HG02798 (cell line): Measurements from ENCODE around the gene CST7.

Experiments used
- ATAC-seq: cut with Tn5 transposase; IDR thresholded peaks from one replicate; pipeline ENCODE4 v1.9.1; 2021; ENCODE audit warnings: mild to moderate bottlenecking; ENCODE audit not compliant: unreplicated experiment, poor library complexity

The CST7 gene

DNA sequence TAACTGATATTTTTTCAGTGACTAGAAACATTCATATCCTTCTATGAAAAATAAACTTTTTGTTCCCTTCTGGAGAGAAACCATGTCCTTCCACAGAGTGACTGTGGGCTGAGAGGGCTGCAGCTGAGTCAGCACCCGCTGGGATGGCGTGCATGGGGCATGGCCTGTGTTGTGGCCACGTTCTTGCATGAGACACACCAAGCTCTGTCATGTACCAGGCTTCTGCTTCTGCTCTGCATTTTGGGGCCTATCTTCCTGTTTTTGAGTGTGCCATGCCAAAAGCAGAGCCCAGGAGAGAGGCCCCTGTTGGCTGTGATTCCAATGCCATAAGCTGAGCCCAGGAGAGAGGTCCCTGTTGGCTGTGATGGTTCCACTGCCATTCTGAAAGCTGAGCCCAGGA is 32.7 kb downstream of the CST7 start:
- no peak for ATAC-seq

DNA sequence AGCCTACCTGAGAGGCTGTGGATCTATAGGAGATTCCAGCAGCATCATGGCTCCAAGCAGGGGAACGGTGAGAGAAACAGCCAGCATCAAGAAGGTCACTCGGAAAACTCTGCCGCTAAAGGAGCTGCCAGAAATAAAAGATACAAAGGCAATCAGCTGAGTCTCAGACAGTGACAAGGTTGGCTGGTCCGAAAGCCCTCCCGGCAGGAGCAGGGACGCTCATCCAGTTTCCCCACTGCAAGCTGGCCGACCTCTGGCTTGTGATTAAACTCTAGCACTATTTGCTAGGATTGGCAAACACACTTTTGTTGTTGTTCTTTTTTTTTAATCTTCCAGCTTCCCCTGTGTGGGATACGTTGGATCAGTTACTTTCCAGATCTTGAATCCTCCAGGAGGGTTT is 34.8 kb downstream of the CST7 start:
- ATAC-seq: no peak

DNA sequence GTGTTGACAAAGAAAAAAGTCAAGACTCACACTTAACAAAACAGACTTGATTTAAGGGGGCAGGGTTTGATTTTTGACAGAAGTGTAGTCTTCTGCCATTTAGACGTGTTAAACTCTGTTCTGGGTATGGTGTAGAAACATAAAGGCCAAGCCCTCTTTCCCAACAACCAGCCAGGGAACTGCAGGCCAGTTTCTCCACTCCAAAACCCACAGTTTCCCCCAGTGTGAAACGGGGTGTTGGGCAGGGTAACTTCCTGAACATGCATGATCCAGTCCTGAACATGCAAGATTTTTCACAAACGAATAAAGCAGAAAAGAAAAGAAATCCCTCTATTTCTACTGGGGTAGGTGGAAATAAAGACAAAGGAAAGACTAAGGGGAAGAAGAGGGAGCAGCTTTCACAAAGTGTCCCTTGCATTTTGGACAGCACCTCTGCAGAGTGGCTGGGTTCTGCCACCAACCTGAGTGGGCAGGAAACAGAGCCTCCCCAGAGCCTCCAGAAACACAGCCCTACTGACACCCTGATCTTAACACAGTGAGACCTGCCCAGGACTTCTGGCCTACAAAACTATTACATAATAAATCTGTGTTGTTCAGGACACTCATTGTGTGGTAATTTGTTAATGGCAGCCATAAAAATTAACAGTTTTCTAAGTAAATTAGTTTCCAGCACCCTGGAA is 36.0 kb downstream of the CST7 start:
- ATAC-seq: no peak

DNA sequence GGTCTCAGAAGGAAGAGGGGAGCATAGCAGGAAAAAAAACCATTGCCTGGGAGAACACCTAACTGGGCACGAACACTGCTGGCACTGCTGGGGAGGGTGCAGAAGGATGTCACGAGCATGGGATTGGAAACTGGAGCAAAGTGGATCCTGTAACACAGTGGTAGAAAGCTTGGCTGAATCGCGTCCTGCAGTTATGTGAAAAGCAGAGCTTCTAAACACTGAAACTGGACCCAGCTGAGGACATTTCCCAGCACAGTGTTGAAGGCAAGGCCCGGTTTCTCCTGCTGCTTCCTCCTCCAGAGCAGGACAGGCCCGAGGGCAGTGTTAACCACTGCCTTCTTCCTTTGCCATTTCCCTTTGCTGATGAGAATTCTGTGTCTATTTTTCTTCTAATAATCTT is 36.7 kb downstream of the CST7 start:
- ATAC-seq: no peak

DNA sequence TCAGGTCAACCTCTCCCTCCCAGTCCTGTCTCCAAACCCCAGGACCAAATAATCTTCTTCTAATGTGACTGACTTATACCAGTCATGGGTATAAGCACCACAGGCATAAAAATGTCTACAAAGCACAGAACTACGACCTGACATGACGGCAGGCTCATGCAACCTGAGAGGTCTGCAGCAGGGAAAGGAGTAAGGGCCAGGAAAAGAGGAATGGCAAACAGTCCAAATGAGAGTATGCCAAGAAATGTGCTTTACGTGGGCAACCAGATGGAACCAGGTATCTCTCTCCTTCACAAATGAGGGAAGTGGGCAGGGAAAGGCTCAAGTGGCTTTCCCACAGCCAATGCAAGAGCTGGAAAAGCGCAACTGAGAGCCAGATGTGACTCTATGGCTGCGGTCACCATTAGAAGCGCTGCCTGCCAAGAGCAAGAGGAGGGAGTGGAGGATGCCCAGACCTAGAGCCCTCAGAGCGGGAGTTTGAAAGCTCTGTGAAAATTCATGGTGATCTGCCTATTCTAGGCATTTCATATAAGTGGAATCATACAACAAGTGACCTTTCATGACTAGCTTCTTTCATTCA is 37.5 kb downstream of the CST7 start:
- ATAC-seq: no peak

DNA sequence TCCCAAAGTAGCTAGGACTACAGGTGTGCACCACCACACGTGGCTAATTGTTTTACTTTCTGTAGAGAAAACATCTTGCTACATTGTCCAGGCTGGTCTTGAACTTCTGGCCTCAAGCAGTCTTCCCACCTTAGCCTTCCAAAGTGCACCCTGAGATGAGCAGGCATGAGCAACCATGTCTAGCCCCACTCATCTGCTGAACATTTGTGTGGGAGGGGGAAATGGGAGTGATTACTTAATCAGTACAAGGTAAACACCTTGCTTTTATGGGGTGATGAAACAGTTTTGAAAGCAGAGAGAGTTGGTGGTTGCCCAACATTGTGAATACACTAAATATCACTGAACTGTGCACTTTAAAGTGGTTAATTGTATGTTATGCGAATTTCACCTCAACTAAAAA is 38.2 kb downstream of the CST7 start:
- no peak for ATAC-seq

DNA sequence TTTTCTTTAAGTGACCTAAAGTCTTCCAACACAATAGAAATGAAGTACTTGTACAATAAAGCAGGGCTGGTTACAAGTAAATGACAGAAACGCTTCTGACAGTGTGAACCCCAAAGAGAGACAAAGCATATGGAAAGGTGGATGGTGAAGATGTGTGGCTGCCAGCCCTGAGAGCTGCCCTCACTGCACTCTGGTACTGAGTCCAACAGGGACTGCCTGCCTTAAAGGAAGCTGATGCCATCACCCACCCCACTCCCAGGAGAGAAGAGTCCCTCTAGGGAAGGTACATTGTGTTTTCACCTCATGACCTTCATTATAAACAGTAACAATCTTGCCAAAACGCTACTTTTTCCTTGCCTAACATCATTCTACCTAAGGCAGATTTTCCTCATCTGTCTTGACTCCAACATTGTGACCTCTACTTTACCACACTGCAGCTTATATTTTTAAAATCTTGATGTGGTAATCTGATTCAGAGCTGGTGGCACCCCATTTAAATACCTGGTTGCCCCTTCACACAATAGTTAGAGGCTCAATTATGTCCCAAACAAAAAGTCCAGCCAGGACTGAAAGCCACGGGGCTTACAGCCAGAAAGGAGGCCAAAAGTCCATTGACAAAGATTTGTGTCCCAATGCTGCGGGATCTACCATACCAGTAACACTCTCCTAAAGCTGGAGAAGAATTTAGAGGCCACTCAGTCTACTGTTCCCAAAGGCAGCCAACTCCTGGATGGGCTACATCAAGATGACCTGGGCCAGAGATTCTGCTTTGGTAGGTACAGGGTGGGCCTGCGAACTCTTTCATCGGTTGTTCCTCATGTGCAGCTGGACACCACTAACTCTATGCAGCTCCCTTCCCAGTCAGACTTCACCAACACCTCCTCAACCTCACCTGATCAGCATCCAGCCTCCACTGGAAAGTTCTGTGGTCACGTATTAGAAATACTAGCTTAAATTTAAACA is 39.1 kb downstream of the CST7 start:
- ATAC-seq: no peak

DNA sequence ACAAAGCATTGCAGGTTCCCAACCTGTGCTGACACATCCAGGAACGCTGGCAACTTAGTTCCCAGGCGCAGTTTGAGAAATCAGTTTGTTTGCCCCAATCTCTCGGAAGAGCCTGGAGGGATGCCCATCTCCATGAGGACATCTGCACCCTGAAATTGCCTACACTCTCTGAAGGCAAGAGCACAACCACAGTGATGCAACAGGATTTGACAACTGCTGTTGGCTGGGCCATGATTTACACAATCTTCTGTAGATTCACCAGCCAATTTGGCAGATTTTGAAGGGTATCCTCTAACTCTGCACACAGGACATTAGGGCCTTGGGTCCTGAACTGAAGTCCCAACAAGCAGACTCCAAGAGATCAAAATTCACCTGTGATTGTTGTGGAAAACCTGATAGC is 40.1 kb downstream of the CST7 start:
- ATAC-seq: no peak

DNA sequence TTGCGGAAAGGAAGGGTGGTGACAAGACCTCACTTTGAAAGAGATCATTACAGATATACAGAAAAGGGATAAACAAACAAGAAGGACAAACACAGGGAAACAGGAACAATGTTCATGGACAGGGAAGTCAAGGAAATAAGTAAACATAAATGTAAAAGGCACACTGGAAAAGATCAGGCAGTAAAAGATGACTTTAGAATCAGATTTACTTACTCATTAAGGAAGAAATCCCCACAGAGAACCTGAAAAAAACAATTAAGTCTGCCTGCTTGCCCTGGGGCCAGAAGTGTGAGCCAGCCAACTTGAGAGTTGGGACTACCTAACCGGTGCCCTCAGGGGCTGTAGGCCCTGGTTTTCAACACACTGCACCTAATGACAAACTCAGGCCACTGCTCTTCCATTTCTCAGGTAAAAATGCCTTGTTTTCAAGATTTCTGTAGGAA is 41.8 kb downstream of the CST7 start:
- ATAC-seq: no peak

DNA sequence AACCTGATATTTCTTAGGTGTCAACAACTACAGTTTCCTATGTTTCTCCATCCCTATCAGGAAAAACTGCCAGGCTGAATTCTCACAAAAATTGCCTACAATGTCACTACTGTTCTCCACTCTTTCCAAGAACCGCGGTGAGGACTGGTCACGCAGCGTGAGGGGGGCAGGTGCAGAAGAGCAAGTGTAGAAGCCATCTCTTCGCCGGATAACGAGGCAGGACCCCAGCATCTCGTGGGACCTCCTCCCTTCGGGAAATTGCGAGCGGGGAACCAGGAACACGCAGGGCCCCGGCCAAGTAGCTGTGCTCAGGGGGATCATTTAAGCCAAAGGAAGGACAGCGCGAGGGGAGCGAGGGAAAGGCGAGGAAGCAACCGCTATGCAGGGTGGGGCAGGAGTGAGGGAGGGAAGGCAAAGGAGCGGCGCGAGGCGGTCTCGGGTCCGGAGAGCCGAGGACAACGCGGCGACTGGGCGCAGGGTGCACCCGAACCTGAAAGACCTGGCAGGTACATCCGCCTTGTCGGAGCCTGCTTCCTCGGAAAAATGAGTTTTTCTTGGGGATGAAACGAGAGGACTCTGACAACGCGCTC is 42.9 kb downstream of the CST7 start:
- ATAC-seq: peak; percentile 23

DNA sequence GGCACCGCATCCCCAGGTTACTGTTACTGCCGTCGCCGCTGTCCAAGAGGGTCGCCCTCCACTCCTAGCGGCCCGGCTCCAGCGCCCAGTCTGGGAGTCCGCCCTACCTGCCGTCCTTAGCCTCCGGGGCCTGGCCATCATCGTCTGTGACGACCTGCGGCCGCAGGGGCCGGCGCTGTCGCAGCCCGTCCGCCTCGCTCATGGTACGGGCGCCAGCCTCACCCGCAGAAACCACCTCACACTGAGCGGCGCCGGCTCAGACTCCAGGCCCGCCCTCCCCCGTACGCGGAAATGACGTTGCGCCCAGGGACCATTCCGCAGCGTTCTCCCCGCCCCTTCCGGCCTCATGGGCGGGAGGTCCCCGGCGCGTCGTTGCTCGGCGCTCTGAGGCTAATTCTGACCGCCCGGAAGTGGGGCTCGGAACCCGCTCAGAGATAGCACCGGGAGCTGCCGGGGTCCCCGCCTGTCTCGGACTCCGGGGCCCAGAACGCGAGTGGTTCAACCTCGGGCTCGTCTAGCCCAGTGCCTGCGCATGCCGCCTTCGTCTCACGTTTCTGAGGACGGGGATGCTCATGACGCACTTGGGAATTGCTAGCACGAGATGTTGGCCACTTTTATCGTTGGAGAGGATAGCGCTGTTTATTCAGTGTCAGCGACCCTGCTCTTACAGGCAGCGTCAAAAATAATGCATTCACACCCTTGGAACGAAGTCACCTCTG is 43.6 kb downstream of the CST7 start, which contains the start of gene APMAP:
Gene APMAP (minus strand): TSS at position 265 of the 719 bp plus-strand sequence. CDS start 63 bp downstream, at position 202.
- peak; percentile 98 for ATAC-seq

DNA sequence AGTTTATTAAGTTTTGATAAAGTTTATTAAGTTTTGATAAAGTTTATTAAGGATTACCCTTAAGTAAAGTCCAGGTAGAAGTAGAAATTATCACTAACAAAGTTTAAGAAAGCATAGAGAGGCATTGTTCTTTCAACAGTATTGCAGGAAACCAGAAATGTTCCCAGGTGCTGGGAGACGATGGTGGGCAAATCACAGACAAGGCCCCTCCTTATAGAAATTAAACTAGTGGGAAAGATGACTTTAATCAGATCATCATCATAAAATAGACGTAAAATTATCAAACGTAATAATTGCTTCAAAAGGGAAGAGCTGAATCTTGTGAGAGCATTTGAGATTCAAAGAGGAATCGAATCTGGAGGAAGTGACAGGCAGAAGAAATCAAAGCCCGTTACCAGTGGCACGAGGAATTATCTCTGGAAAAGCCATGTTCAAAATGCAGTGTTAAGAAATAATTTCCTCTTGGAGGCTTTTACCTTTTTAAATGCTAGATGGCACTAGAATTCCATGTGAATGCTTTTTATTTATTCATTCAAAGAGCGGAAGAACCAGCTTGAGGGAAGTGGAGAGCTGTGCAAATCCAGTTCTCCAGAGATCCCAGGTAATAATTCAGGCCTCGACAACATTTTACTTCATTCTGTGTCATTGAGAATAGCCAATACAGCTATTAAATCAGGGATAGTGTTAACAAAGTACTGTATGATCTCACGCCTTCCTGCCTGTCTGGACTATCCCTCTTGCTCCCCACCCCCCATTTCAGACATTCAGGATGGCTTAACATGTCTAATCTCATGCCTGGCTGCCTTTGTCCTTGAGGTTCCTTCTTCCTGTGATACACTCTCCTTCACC is 44.5 kb downstream of the CST7 start:
- ATAC-seq: no peak

DNA sequence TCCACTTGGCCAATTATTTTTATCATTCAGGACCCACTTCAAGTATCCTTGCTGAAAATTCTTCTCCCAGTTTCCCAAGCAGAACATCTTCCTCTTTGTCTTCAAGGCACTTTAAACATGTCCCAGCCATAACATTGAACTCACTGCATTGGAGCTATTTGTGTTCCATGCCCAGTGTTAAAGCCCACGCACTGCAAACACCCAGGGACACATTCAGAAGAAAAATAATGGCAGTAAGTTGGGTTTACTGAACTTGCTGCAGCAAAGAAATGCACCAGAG is 45.1 kb downstream of the CST7 start:
- no peak for ATAC-seq

DNA sequence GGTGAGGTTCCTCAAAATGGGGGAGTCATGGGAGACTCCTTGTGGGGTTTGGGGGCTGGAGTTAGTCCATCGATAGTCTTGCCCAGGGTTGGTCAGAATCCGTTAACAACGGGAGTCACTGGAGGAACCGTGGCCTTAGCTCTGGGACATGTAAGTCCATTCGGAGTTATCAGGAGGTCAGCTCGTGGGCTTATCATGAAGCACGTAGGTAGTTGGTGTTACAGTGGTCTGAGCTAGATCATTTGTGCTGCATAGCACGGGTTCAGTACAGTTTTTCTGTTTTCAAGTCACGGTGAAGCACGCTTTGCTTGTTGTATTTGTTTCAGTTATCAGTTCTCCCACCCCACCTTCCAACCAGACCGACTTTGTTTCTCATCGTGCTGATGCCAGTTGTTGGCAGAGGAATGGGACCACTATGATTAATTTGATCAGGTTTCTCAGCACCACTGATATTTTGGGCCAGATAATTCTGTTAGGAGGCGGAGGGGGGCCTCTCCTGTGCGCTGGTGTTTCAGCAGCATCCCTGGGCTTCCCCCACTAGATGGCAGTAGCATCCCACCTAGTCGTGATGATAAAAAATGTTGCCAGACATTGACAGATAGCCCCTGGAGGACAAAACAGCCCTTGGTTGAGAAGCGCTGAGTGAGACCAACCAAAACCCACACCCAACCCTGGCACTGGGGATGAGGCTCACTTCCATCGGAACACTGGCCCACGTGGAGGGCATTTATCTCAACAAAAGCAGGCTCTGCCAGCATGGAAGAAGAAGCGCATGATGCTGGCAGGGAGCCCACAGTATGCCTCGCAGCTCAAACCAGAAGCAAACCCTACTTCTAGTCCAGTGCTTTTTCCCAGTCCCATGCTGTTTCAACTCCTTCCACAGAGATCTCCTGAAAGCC is 45.6 kb downstream of the CST7 start:
- ATAC-seq: peak; percentile 31

DNA sequence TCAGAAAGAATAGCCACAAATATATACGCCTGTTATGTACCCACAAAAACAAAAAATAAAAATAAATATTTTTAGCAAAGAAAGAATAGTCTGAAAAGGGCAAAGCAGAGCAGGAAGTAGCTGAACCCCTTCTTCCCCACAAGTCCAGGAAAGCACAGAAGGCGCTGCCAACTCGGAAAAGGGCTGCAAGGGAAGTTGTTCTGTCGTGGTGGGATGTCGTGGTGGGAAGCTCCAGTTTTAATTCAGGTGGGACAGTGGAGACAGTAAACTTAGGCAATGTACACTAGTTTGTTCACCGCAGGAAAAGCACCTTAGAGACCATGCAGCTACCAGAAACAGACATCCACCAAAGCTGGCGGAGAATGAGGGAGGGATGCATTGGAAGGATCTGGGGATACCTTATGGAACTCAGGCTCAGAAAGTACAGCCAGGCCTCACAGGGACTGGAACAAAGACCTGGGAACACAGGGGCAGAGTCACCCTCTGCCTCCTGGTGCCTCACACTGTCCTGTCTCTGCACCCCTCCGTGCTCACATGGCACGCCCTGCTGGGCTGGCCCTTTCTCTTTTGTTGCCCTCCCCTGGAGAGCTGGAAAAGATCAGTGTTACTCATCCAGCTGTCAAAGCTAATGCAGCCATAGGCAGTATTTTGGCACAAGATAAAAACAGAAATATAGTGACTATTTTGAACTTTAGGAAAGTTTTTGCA is 46.8 kb downstream of the CST7 start:
- ATAC-seq: no peak

DNA sequence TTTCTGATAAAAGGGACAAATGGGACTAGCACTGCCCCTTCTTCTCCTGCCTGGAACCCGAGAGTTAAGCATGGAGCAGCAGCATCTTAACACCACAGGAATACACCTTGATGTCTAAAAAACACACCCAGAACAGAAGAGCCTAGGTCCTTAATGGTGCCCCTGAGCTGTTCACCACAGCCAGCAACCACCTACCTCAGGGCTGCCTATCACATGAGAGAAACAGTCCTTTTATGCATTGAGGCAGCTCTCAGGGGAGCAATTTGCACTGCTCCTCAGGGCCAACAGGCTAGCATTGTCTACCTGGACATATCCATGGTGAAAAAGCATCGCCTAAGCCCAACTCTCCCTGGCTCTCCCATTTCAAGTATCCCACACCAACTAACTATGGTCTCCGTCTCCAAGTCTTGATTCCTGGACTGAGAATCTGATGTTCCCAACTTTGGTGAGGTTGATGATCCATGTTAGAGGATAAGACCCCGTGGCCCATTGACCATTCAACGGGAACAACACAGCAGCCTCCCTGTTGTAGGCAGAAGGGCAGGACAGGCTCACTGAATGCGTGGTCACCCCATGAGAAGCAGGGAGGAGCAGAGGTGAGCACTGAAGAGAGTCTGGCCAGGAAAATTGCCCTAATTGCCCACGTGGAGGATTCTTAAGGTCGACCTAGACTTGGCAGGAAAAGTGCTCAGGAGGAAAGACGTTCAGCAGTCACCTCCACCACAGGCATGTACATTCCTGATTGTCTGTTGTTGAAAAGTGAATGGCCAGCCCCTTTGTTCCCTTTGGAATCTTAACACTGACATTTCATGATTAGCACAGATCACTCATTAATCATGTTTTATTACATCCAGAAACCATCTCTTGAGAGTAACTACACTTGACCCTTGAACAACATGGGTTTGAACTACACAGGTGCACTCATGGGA is 47.6 kb downstream of the CST7 start:
- ATAC-seq: no peak

DNA sequence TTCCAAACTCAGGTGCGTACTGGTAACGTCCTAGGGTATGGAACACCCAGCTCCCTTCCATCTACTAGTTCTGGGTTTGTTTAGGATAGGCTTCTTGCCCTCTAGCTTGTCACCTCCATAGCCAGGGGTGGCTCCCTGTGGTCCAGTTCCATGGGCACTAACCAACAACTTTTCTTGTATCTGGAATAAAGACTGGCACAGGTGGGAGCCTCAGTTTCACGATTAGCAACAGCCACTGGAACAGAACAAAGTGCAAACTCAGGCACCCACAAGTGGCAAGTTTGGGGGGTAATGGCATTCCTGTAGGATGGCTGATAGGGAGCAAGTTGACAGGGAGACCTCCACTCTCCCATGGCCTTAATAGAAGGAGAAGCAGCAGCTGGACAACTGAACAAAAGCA is 49.1 kb downstream of the CST7 start:
- ATAC-seq: no peak
